ENCODE data around the gene MT1G. TPM values are rescaled to one million over a fixed set of nuclear protein-coding genes. Genes with fewer than 3 reads are reported as not detected.
"Not testable (repeated sequence)": the region's sequence is repeated elsewhere in the genome, so short reads cannot be mapped to it uniquely, and the experiment has no call there.

The MT1G gene
- polyA plus RNA-seq, 12 donors, result 0.43 to 744 (median 1.7) TPM; not detected in 2

GRCh38 chr16:56621665-56622445 is 46.0 kb downstream of the MT1G start:
- not testable (repeated sequence) for DNase-seq

- DNase-seq, result no peak
Observed at GRCh38 chr16:56620339-56620897, 47.4 kb downstream of the MT1G start.

- DNase-seq, result no peak
Observed at GRCh38 chr16:56618138-56618537, 49.7 kb downstream of the MT1G start.

GRCh38 chr16:56617212-56618085 is 50.4 kb downstream of the MT1G start:
- DNase-seq, result no peak

Other genes with a start within 250 kb of the MT1G start
- gene AMFR, start 242.5 kb downstream of the MT1G start, polyA plus RNA-seq (ENCODE audit: insufficient read length in 12 of 12), result 100 to 1,000 TPM in 1 of 12 donors, 10 to 100 TPM in 11; 25.9 to 909 (median 60.0) TPM
- 10 to 100 TPM in 11 of 12 donors, not detected in 1; 53.7 to 80.5 (median 73.4) TPM for gene NUDT21, start 216.7 kb downstream of the MT1G start, polyA plus RNA-seq (ENCODE audit: insufficient read length in 12 of 12)
- gene OGFOD1, start 216.5 kb downstream of the MT1G start, polyA plus RNA-seq (ENCODE audit: insufficient read length in 12 of 12), result 100 to 1,000 TPM in 1 of 12 donors, 10 to 100 TPM in 11; 35.0 to 120 (median 40.0) TPM
- 10 to 100 TPM in 11 of 12 donors, not detected in 1; 19.8 to 71.6 (median 49.9) TPM for gene BBS2, start 148.0 kb downstream of the MT1G start, polyA plus RNA-seq (ENCODE audit: insufficient read length in 12 of 12)
- gene MT4, start 103.0 kb downstream of the MT1G start, polyA plus RNA-seq (ENCODE audit: insufficient read length in 12 of 12), result not detected
- gene MT3, start 78.5 kb downstream of the MT1G start, polyA plus RNA-seq (ENCODE audit: insufficient read length in 12 of 12), result 10 to 100 TPM in 5 of 12 donors, 1 to 10 TPM in 5, not detected in 2; 2.2 to 22.0 (median 9.9) TPM
- gene MT2A, start 59.5 kb downstream of the MT1G start, polyA plus RNA-seq (ENCODE audit: insufficient read length in 12 of 12), result 10 to 100 TPM in 11 of 12 donors, not detected in 1; 17.0 to 71.5 (median 23.2) TPM
- 100 to 1,000 TPM in 1 of 12 donors, 10 to 100 TPM in 10, not detected in 1; 11.9 to 138 (median 18.4) TPM for gene MT1E, start 42.3 kb downstream of the MT1G start, polyA plus RNA-seq (ENCODE audit: insufficient read length in 12 of 12)
- 1 to 10 TPM in 3 of 12 donors, under 1 TPM in 6, not detected in 3; 0.53 to 1.3 (median 0.82) TPM for gene MT1M, start 35.4 kb downstream of the MT1G start, polyA plus RNA-seq (ENCODE audit: insufficient read length in 12 of 12)
- 1 to 10 TPM in 1 of 12 donors, under 1 TPM in 1, not detected in 10; 0.77 to 1.1 TPM for gene MT1A, start 29.4 kb downstream of the MT1G start, polyA plus RNA-seq (ENCODE audit: insufficient read length in 12 of 12)
- gene MT1B, start 16.2 kb downstream of the MT1G start, polyA plus RNA-seq (ENCODE audit: insufficient read length in 12 of 12), result not detected
- gene MT1F, start 10.1 kb downstream of the MT1G start, polyA plus RNA-seq (ENCODE audit: insufficient read length in 12 of 12), result 10 to 100 TPM in 1 of 12 donors, 1 to 10 TPM in 7, under 1 TPM in 2, not detected in 2; 0.55 to 38.7 (median 2.0) TPM
- gene MT1H, start 1.7 kb upstream of the MT1G start, polyA plus RNA-seq (ENCODE audit: insufficient read length in 12 of 12), result 100 to 1,000 TPM in 1 of 12 donors, 10 to 100 TPM in 1, 1 to 10 TPM in 2, not detected in 8; 1.1 to 179 (median 5.6) TPM
- 100 to 1,000 TPM in 1 of 12 donors, 10 to 100 TPM in 4, 1 to 10 TPM in 6, not detected in 1; 7.8 to 137 (median 10.0) TPM for gene MT1X, start 14.4 kb upstream of the MT1G start, polyA plus RNA-seq (ENCODE audit: insufficient read length in 12 of 12)
- 10 to 100 TPM in 11 of 12 donors, not detected in 1; 19.8 to 64.2 (median 40.9) TPM for gene NUP93, start 62.1 kb upstream of the MT1G start, polyA plus RNA-seq (ENCODE audit: insufficient read length in 12 of 12)
- gene SLC12A3, start 197.1 kb upstream of the MT1G start, polyA plus RNA-seq (ENCODE audit: insufficient read length in 12 of 12), result under 1 TPM in 6 of 12 donors, not detected in 6; 0.07 to 0.22 (median 0.15) TPM

Measured in muscle of arm (tissue), 12 donors.